ENCODE measurements around the gene SYNJ2. TPM values are rescaled to one million over a fixed set of nuclear protein-coding genes. Genes with fewer than 3 reads are reported as not detected.

SYNJ2 gene
- polyA plus RNA-seq, 1 experiment: 40.8 TPM

DNA sequence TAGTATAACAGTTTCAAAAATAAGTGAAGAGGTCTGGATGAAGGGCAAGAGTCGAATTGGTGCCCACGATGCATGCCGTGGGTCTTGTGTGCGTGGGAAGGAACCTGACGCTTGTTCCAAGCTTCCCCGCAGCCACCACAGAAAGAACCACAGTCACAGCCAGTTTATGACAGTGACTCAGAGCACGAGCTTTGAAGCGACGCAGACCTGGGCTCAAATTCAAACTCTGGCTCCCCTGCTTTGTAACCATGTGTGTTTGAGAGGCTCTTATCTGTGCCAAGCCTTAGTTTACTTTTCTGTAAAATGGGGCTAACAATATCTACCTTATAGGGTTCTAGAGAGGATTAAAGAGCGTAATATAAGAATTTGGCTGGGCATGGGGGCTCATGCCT is 65.5 kb downstream of the SYNJ2 start:
- CTCF ChIA-PET: no interaction called here
- TF ChIP-seq, protein P1, sequence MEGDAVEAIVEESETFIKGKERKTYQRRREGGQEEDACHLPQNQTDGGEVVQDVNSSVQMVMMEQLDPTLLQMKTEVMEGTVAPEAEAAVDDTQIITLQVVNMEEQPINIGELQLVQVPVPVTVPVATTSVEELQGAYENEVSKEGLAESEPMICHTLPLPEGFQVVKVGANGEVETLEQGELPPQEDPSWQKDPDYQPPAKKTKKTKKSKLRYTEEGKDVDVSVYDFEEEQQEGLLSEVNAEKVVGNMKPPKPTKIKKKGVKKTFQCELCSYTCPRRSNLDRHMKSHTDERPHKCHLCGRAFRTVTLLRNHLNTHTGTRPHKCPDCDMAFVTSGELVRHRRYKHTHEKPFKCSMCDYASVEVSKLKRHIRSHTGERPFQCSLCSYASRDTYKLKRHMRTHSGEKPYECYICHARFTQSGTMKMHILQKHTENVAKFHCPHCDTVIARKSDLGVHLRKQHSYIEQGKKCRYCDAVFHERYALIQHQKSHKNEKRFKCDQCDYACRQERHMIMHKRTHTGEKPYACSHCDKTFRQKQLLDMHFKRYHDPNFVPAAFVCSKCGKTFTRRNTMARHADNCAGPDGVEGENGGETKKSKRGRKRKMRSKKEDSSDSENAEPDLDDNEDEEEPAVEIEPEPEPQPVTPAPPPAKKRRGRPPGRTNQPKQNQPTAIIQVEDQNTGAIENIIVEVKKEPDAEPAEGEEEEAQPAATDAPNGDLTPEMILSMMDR (IDR thresholded peaks at IDR 0.05; ENCODE audit: low read depth, low read length): no peak
- H3K27ac ChIP-seq (ENCODE audit: low read depth, low read length): peak overlapping the region; percentile 21

DNA sequence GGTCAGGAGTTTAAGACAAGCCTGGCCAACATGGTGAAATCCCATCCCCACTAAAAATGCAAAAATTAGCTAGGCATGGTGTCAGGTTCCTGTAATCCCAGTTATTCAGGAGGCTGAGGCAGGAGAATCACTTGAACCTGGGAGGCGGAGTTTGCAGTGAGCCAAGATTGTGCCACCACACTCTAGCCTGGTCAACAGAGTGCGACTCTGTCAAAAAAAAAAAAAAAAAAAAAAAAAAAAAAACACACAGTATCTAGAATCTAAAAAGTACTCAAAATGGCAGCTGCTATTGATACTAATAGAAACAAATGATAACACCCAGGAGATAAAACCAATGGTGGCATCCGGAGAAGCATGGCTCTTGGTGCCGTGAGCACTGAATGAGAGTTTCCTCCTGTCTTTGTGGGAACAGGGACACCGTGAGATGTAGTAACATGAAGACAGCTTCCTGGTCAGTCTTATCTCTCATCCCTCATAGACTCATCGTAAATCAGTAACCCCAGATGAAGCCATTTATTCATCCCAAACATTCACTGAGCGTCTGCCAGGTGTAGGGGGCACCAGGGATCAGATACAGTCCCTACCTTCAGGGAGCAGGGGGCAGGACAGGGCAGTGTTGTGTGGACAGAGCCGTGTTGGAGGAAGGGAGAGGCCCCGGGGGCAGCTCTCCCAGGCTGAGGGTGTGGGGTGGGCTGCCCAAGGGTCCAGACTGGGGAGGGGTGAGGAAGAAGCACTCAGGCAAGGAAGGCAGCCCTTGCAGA is 66.1 kb downstream of the SYNJ2 start:
- DNase-seq (ENCODE audit: low read depth, low spot score): no peak
- CTCF ChIA-PET: interaction anchor here (1.2 kb wide), 1 partner anchor 25 kb away, joined by 4 read pairs; no protein-coding TSS in a partner anchor
- POLR2A ChIA-PET: interaction anchor here (0.7 kb wide), 1 partner anchor 9 kb away, joined by 7 read pairs; no protein-coding TSS in a partner anchor
- peak overlapping the region; percentile 21 for H3K27ac ChIP-seq (ENCODE audit: low read depth, low read length)
- TF ChIP-seq, protein P1 (IDR thresholded peaks at IDR 0.05; ENCODE audit: low read depth, low read length): no peak
- H3K27me3 ChIP-seq (ENCODE audit: control insufficient read depth, insufficient read depth, low read length): no peaks in the 10 kb centered on the region
- no peak overlapping the region for H3K4me3 ChIP-seq (ENCODE audit: low read depth, low read length)
- peaks cover 4% of the 10 kb centered on the region; the same call in 1 of the 2 replicates for H3K9me3 ChIP-seq (ENCODE audit: control insufficient read depth, insufficient read depth, low read length)

More for the DNA sequence above, 65.5 kb downstream of the SYNJ2 start:
- Histone ChIP-seq H3K27me3 (ENCODE audit: control insufficient read depth, insufficient read depth, low read length) (no peaks in the 10 kb centered on the region), H3K4me3 (ENCODE audit: low read depth, low read length) (no peak overlapping the region), H3K9me3 (ENCODE audit: control insufficient read depth, insufficient read depth, low read length) (peaks cover 4% of the 10 kb centered on the region; the same call in 1 of the 2 replicates)
- POLR2A ChIA-PET: interaction anchor here (0.7 to 1.1 kb wide), 2 partner anchors 9 to 10 kb away, joined by 3 to 7 read pairs; no protein-coding TSS in a partner anchor
- DNase-seq (ENCODE audit: low read depth, low spot score): no peak

DNA sequence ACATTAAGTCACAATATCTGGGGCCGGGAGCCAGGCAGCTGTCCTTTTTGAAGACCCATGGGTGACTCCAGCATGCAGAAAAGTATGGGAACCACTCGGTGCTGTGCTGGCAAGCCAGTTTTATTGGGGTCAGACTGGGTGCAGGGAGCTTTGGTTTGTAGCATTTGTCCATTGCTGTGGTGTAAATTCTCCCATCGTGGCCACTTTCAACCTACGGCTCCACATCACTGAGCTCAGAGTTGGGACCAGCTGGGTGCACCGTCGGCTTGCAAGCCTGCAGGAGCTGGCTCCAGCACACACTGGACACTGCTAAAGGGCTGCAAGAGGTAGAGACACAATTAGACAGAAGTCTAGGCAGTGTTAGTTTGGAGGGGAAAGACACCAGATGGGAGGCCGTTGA is 66.9 kb downstream of the SYNJ2 start:
- Histone ChIP-seq H3K9me3 (ENCODE audit: control insufficient read depth, insufficient read depth, low read length) (peaks cover 4% of the 10 kb centered on the region; the same call in 1 of the 2 replicates), H3K4me3 (ENCODE audit: low read depth, low read length) (no peak overlapping the region), H3K27me3 (ENCODE audit: control insufficient read depth, insufficient read depth, low read length) (no peaks in the 10 kb centered on the region), H3K27ac (ENCODE audit: low read depth, low read length) (no peak overlapping the region)
- TF ChIP-seq, protein P1 (IDR thresholded peaks at IDR 0.05; ENCODE audit: low read depth, low read length): no peak
- no peak for DNase-seq (ENCODE audit: low read depth, low spot score)
- ChIA-PET CTCF (interaction anchor here (1.2 to 1.4 kb wide), 2 partner anchors 15 to 24 kb away, joined by 4 to 5 read pairs; no protein-coding TSS in a partner anchor), POLR2A (interaction anchor here (0.5 to 1.4 kb wide), 2 partner anchors 10 to 59 kb away, joined by 3 read pairs; no protein-coding TSS in a partner anchor)

DNA sequence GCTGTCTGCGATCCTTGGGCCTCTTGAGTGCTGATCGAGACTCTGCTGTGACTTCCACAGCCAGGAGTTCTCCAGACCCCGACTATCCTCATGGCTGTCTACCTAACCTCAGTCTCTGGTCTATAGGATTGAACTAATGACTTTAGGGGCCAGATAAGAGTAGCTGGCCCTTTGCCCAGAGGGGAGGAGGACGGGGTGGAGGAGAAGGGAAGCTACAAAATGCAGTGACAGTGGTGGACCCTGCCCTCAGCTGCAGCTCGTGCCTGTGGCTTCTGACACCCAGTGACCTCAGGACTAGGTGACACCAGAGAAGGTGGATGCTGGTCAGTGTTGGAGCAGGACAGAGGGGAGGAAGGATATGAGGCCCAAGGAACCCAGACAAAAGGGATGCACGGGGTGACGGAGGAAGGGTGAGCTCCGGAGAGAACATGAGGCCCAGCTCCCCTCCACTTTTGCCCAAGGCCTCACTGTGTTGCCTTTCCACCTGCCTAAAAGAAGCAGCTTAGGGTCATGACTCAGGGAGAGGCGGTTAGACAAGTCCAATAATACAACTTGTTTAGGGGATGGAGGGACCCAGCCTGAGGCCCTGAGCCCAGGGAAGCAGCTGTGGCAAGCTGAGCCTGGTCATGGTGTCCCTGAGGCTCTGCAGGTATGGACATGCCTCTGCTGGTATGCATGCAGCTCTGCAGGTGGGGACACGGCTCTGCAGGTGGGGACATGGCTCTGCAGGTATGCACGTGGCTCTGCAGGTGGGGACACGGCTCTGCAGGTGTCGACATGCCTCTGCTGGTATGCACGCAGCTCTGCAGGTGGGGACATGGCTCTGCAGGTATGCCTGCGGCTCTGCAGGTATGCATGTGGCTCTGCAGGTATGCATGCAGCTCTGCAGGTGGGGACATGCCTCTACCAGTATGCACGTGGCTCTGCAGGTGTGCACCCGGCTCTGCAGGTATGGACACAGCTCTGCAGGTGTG is 67.7 kb downstream of the SYNJ2 start:
- H3K27me3 ChIP-seq (ENCODE audit: control insufficient read depth, insufficient read depth, low read length): no peaks in the 10 kb centered on the region
- H3K4me3 ChIP-seq (ENCODE audit: low read depth, low read length): no peak overlapping the region
- POLR2A ChIA-PET: interaction anchor here (0.5 to 1.4 kb wide), 3 partner anchors 8 to 60 kb away, joined by 3 read pairs; no protein-coding TSS in a partner anchor
- peaks cover 4% of the 10 kb centered on the region; the same call in 1 of the 2 replicates for H3K9me3 ChIP-seq (ENCODE audit: control insufficient read depth, insufficient read depth, low read length)
- CTCF ChIA-PET: interaction anchor here (0.8 to 1.4 kb wide), 3 partner anchors 14 to 23 kb away, joined by 3 to 5 read pairs (median 4); no protein-coding TSS in a partner anchor
- no peak for DNase-seq (ENCODE audit: low read depth, low spot score)
- no peak overlapping the region for H3K27ac ChIP-seq (ENCODE audit: low read depth, low read length)
- TF ChIP-seq, protein P1 (IDR thresholded peaks at IDR 0.05; ENCODE audit: low read depth, low read length): no peak

Measured in AG04450 (cell line).